KBM-7 (cell line): ENCODE results near the gene NOS1AP.

Experiments used
- DNase-seq: peaks from one replicate; pipeline ENCODE4 v3.0.0-alpha.2; 2015
- in situ Hi-C: fragments of 300-500 bp; cut with MboI; formaldehyde crosslinking; loops from 2 replicates; pipeline ENCODE4 v1.14.3; 2020; ENCODE audit warnings: low sequenced_read_pairs, low pct_unique_long_range_greater_than_20kb, mixed read lengths

NOS1AP gene

DNA sequence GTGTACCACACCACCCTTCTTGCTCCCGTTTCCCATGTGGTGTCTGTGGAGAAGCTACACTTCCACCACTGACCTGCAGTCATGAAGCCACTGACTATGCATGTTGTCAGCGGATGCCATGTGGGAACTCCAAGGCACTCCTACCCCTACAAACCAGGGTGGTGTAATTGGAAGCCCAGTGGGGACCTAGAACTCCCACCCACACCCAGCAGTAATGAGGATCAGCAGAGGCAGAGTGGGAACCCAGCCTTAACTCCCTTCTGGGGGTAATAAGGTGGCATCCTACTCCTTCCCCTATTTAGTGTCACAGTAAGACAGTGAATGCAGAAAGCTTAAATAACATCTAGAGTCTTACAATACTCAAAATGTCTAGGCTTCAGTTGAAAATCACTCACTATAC, 228.8 kb downstream of the NOS1AP start:
- in situ Hi-C loops: no loop called here
- no peak for DNase-seq

DNA sequence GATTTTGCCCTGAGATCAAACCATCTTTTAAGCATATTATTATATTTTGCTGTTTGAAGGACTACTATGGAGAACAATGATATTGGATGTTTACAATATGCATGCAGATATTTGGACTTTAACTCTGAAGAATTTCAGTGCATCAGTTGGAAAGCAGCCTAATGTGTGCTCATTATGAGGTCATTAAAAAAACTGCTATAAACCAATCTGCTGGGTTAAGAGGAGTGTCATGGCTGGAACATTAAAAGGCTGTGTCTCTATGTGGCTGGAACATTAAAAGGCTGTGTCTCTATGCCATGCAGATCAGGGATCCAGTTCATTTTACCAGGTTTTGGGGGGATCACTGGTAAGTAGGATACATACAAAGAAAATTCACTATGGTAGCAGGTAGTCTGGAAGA, 229.5 kb downstream of the NOS1AP start:
- in situ Hi-C loops: no loop called here
- no peak for DNase-seq

GRCh38 chr1:162300057-162300917, 230.8 kb downstream of the NOS1AP start:
- in situ Hi-C loops: no loop called here

GRCh38 chr1:162301696-162302095, 232.2 kb downstream of the NOS1AP start:
- in situ Hi-C loops: no loop called here
- no peak for DNase-seq

More at GRCh38 chr1:162300057-162300917, 230.8 kb downstream of the NOS1AP start:
- DNase-seq: no peak

- in situ Hi-C loops: no loop called here
- DNase-seq: no peak
Observed at GRCh38 chr1:162302306-162303003, 233.0 kb downstream of the NOS1AP start.

- no peak for DNase-seq
Observed at GRCh38 chr1:162303004-162303344, 233.5 kb downstream of the NOS1AP start.

DNA sequence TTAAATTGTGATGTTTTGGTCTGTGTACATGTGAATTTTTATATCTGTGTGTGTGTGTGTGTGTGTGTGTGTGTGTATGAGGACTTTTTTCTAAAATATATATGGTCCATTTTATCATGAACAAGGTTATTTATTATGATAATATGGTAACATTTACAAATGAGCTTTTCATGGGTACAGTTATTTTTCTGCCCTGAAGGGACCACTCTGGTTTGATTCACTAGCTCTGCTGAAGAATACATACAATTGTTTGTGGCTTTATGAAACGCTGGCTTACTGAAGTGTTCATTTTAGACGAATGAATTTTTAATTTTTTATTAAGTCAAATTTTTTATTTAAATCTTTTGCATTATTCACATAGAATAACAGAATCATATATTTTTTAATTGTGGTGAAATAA, 235.2 kb downstream of the NOS1AP start:
- in situ Hi-C loops: no loop called here
- DNase-seq: no peak

More at GRCh38 chr1:162303004-162303344, 233.5 kb downstream of the NOS1AP start:
- in situ Hi-C loops: no loop called here

- in situ Hi-C loops: no loop called here
- no peak for DNase-seq
Observed at GRCh38 chr1:162305969-162306368, 236.5 kb downstream of the NOS1AP start.

DNA sequence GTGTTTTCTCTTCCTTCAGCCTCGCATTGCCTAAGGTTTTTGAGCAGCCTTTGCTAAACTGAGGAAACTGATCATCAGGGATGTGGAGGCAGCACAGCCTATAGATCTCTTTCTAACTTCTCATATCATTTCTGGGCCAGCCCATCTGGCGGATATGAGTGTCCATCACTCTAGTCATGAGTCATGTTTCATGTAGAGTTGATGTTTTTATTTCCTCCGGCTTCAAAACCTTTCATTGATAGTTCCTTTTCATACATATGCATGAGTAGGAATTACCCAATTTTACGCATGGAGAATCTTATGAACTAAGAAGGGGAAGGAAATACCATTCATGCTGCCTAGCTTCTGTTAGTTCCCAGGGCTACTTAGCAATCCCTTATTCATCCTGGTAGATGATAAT, 240.8 kb downstream of the NOS1AP start:
- in situ Hi-C loops: no loop called here
- DNase-seq: no peak

GRCh38 chr1:162314206-162314605, 244.7 kb downstream of the NOS1AP start:
- in situ Hi-C loops: no loop called here
- no peak for DNase-seq

GRCh38 chr1:162315673-162316072, 246.2 kb downstream of the NOS1AP start:
- in situ Hi-C loops: no loop called here
- no peak for DNase-seq

DNA sequence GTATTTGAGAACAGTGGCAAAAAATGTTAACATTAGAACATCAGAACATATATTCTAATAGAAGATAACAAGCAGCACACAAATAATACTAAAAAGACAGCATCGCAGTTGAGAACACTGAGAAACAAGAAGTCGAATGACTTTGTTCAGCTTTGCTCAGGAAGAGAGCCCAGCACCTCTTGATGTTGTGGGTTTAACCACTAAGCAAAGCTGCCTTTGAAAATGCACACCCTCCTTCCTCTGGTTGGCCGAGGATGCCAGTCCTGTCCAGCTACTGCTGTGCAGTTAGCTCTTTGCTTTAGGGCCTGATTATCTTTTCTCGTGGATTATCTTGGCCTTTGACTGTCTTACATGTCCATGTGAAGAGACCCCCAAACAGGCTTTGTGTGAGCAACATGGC, 246.7 kb downstream of the NOS1AP start:
- DNase-seq: no peak
- in situ Hi-C loops: no loop called here

DNA sequence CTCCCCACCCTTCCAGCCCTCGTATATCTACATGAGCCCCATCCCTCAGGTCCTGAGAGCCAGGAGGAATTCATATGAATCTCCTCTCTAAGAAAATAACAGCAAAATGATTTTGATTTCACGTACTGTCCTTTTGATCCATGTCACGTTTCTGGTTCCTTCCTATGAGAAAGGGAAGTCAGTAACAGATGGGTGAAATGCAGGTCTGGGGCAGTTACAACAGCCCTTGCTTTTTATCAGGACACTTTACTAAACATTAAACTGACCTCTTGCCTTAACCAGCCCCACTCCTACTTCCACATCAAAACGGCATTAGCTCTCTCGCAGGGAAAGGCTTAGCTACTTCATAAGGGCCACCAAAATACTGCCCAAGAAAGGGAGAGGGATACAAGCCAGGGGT, 248.1 kb downstream of the NOS1AP start:
- in situ Hi-C loops: no loop called here
- DNase-seq: no peak

- no peak for DNase-seq
- in situ Hi-C loops: no loop called here
Observed at GRCh38 chr1:162319493-162320175, 250.1 kb downstream of the NOS1AP start.

DNA sequence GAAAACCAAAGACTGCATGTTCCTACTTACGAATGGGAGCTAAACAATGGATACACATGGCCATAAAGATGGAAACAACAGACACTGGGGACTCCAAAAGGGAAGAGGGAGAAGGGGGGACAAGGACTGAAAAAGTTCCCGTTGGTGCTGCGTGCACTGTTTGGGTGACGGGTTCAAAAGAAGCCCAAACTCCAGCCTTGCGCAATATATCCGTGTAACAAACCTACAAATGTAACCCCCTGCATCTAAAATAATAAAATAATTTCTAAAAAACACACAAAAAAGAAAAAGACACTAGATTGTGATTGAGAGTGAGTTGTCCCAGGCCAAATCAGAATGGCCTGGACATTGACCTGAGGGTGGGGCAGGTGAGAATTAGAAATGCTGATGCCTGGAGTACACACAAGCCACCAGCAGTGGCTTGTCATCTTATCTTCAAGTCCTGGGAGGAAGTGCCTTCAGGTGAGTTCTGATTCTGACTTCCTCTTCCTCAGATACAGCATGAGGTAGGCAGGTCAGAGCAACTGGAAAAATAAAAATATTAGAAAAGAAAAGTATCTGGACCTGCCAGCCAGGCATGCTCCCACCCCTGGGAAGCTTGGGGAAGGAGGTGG, 252.4 kb downstream of the NOS1AP start:
- in situ Hi-C loops: no loop called here
- no peak for DNase-seq

DNA sequence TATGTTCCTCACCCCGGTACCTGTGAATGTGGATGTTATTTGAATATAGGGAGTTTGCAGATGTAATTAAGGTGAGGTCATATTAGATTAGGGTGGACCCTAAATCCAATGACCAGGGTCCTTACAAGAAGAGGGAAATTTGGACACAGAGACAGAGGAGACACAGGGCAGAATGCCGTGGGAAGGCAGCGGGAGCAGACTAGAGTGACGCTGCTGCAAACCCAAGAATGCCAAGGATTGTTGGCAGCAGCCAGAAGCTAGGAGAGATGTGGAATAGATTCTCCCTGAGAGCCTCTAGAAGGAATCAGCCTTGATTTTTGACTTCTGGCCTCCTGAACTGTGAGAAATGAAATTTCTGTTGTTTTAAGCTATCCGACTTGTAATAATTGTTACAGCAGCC, 253.5 kb downstream of the NOS1AP start:
- DNase-seq: no peak
- in situ Hi-C loops: no loop called here

DNA sequence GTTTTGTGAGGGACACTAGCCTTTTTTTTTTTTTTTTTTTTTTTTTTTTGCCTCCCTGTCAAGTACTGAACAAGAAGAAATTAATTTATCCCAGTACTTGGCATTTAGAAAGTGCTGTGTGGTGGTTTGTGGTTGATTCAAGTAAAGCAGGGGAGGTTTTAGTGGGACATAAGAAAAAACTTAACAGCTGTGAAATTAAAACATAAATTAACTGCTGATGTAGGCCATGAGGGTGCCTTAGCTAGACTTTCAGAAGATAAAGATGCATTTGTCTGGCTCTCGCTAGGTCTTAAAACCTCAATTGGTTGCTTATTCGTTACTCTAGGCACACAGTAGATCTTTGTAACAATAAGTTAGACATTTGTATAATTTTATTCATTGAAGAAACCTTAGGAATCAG, 254.9 kb downstream of the NOS1AP start:
- DNase-seq: no peak
- in situ Hi-C loops: no loop called here

DNA sequence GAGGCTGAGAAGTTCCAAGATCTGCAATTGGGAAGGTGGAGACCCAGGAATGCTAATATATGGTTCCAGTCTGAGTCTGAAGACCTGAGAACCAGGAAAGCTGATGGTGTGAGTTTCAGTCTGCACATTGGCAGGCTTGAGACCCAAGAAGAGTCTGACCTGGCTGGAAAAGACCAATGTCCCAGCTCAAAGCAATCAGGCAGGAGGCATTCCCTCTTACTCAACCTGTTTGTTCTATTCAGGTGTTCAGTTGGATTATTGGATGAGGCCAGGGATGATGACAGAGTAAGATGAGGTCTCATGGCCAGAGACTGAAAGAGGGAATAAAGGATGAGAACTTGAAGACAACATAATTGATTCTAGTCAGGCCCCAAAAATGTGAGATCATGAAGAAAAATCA, 257.1 kb downstream of the NOS1AP start:
- in situ Hi-C loops: no loop called here
- no peak for DNase-seq

GRCh38 chr1:162327144-162327787, 257.8 kb downstream of the NOS1AP start:
- in situ Hi-C loops: no loop called here

More at GRCh38 chr1:162327144-162327787, 257.8 kb downstream of the NOS1AP start:
- no peak for DNase-seq
